ENCODE results near the gene EPHB1.
"Not testable (repeated sequence)": the region's sequence is repeated elsewhere in the genome, so short reads cannot be mapped to it uniquely, and the experiment has no call there.

EPHB1 gene

GRCh38 chr3:135097276-135097946 lies 302.4 kb downstream of the EPHB1 start:
- DNase-seq = no peak

GRCh38 chr3:135099734-135100355 lies 304.8 kb downstream of the EPHB1 start:
- no peak for DNase-seq

DNA sequence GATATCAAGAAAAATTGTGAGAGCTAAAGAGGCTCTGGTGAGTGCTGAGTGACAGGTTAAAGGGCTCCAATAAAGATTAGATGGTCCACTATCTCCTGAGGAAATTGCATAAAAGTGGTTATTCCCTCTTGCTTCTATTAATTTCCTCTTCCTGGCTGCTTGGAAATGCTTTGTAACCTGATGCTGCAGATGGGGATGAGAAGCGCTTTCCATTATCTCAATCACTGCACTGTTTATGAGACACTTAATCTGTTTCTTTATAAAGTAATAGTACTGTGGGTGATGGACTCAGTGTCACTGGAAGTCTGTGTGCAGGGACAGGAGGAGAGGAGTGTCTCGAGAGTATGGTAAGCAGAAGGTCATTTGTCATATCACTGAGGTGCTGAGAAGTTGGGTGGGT lies 305.3 kb downstream of the EPHB1 start:
- DNase-seq = no peak

DNA sequence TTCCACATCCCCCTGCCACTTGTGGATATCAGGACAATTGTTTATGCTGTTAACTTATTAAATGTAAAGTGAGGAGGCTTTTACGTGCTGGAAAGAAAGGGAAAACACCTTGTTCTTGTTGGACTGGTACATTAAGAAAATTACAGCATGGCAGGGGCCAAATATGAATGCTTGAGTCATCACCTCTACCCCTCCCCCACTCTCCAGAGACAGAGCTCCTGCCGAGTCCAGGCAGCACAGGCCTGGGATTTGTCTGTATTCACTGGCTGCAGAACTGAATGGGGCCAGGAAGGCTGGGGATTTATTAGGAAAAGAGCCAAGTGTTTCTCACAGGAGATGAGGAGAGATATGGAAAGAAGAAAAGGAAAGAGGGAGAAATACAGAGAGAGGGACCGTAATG lies 308.9 kb downstream of the EPHB1 start:
- DNase-seq = no peak

DNA sequence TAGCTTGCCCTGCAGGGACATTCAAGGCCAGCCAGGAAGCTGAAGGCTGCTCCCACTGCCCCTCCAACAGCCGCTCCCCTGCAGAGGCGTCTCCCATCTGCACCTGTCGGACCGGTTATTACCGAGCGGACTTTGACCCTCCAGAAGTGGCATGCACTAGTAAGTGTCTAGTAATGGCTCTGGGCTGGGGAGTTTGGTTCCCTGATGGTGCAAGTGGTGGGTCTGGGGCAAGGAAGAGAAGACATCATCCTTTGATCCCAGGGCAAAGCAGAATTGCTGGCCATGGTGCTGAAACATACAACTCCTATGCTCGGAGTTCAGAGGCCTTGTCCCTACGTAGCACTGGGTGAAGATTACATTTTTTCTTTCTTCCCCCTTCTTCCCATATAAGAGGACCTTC lies 311.4 kb downstream of the EPHB1 start:
- no peak for DNase-seq

DNA sequence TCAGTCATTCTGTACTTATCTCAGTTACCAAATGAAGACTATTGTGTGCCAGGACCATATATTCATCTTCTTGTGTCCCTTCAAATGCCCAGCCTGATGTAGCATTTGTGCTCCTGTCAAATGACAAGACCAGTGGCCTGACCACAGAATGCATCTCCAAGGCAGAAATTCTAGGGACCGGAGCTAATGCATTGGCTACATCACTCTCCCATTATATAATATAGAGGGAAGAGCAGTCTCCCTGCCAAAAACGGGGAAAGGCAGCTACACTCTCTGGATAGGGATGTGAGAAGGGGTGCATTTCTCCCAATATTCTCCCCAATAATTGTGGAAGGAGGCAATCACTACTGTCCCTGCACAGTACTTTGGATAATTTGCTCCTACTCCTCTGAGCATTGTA lies 312.0 kb downstream of the EPHB1 start:
- no peak for DNase-seq

- DNase-seq = no peak
Observed at GRCh38 chr3:135109681-135110080, 314.6 kb downstream of the EPHB1 start.

DNA sequence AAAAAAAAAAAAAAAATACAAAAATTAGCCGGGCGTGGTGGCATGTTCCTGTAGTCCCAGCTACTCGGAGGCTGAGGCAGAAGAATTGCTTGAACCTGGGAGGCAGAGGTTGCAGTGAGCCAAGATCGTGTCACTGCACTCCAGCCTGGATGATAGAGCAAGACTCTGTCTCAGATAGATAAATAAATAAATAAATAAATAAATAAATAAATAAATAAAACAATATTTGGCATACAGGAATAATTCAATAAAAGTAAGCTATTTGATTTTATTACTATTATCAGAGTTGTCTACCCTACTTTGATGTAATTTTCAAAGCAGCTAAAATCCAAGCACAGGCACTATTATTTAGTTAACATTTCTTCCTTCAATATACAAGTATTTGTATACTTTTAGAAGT lies 319.5 kb downstream of the EPHB1 start:
- not testable (repeated sequence) for DNase-seq

DNA sequence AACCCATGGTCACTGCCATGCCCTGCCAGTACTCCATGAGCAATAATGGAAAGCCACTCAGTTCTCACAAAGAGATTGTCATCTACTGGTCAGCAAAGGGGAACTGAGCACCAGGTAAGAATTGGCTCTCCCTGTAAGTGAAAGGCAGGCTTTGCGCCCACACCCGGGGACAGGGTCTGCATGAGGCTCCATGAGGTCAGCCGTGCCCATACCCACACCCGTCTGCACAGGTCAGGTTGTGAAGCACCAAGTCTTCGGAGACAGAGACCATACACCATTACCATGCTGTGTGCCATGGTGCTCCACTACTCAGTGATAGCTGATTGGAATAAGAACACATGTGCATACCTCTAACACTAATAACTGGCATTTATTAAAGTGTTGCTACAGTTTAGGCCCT lies 322.9 kb downstream of the EPHB1 start:
- DNase-seq = no peak

DNA sequence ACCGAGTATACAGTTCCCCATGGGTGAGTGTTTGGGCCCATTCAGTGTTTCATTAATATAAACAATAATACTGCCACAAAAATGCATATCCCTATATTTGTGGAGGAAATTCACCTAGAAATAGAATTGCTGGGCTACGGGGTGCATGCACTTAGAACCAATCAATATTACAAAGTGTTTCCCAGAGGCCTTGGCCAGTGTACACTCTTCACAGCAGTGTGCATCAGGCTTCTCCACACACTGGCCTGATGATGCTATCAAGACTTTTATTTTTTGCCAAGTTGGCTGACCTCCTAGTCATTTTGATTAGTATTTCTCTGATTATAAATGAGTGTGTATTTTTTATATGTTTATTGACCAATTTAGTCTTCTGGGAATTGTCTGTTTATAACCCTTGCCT lies 323.7 kb downstream of the EPHB1 start:
- no peak for DNase-seq

DNA sequence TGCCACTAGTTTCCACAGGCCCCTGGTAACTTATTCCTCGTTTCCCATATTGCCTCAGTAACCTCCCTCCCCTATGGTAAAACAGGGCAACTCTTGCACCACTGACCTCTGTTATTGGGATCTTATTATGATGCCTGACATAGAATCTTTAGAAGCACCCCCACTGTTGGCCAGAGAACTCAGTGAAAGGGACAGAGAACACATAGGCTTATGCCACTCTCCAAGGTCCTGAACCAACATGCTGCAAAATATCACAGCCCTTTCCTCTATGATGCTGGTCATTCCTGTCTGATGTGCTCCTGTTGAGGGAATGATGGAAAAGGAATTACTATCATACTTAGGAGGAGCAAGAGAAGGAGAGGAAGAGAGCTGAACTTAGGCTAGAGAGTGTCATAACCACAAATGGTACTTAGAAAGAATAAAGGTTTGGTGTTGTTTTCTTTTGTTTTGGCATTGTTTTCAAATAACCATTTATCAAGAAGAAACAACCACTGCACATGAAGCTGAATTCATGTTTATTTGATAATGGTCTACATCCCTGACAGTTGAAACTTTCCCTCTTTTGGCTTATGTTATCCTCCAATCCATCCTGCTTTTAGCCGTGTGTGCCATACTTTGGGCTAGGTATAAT lies 330.2 kb downstream of the EPHB1 start:
- DNase-seq = no peak

DNA sequence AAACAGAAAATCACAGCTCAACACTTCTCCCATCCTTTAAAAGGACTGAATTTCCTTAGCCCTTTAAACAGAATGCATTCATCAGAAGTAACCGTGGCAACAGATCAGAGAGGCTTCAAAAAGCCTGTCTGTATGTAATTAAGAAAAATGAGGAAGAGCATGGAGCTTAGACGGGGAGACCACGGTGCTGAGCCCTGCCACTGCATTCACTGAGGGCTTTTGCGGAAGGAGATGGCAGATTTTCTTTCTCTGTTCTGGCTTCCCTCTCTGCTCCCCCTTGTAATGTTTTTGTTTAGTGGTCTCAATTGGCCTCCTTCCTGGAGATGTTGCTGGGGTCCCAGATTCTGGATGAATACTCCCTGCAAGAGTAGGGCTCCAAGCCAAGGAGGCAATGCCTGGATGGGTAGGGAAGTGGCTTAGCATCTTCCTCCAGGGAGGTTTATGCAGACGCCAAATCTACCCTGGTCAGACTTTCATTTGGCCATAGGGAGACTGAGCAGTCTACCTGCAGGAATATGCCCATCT lies 332.9 kb downstream of the EPHB1 start:
- no peak for DNase-seq

DNA sequence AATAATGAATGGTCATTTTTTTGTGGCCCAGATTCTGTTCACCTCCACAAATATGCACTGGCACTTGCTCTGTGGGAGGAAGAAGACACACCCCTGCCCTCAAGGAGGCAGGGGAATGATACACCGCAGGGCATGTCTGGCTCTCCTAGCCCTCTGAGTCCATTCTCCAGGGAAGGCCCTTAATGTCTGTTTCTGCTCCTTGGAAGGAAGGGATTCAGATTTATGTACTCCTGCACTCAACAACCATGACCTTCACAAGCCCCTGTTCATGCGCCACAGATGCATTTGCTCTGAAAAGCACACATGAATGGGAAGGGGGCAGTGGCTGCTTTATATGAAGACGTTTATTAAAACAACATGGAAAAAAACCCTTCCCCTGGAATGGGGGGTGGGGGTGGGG lies 333.8 kb downstream of the EPHB1 start:
- no peak for DNase-seq

DNA sequence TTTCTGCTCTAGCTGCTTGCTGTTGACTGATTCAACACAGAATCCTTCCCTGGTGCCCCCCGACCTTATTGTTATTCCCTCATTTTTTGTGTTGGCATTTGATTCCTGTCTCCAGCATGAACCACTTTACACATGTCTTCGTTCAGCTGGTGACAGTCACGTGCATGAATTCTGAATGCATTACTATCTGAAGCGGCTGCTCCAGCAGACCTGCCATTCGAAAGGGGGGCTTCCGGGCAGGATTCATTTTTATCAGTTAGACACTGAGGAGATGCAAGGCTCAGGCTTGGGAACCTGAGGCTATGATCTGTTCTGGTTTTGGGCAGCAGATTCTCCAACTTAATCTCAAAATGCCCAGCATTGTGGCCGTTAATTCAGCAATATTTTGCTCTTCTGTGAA lies 336.2 kb downstream of the EPHB1 start:
- DNase-seq = no peak

GRCh38 chr3:135133905-135134683 lies 339.0 kb downstream of the EPHB1 start:
- DNase-seq = no peak

- no peak for DNase-seq
Observed at GRCh38 chr3:135134684-135135075, 339.6 kb downstream of the EPHB1 start.

- DNase-seq = no peak
Observed at GRCh38 chr3:135135445-135135844, 340.4 kb downstream of the EPHB1 start.

DNA sequence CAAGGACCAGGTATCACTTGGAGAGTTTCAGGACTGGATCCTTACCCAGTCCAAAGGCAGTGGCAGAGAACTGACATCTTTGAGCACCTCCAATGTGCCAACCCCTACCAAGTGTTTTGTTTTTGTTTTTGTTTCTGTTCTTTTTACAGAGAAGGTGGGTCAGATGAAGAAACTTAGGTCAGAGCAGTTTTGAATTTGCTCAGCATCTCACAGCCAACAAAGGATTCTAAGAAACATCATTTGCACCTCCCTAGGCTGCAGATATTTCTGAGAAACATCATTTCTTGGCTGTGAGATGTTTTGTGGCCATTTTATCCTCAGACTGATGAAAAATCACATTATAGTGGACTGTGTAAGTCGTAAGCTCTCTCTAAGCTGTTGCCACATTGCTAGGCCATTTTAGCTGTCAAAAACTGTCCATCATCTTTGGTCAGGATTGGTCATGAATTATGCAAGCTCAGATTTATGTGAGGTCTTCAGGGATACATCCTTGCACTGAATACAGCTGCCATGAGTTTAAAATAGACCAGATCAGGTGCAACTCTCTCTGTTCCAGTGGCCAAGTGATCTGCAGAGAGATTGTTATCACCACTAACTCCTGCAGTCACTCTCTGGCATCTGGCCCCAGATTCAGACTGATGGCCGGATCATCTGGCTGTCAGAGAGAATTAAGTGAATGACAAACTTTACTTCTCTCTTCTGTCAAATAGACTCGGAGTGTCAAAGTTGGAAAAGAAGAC lies 341.5 kb downstream of the EPHB1 start:
- DNase-seq = no peak

DNA sequence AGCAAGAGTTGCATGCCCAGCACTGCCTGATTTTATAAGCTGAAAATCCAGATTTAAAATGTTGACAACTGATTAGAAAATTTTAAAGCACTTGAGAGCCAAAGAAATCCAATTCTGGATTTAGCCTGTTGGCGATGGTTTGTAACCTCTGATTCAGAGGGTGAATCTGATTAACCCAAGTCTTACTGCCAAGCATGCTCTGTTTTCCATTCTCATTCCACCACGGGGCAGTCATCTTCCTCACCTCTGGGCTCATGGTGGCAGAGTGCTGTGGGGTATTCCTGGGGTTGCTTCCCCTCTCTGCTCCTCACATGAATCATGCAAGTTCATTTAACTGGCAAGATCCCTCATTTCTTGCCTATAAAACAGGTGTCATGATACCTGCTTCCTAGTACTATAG lies 342.2 kb downstream of the EPHB1 start:
- no peak for DNase-seq

DNA sequence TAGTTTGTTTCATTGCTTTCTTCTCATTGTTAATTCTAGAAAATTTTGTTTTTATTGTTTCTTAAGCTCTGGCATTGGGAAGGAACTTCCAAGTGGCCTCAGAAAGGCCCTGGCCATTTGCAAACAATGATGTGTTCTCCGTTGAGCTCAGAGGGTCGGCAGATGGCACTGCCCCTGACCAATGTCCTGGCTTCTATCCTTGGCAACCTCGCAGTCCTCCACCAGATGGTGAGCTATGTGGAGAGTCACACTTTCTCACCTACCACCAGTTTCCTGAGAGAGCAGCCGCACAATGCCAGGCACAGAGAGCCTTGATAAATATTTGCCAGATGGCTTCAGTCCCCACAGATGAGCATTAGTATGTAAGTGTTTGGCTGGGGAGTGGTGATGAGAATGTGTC lies 343.7 kb downstream of the EPHB1 start:
- DNase-seq = no peak

DNA sequence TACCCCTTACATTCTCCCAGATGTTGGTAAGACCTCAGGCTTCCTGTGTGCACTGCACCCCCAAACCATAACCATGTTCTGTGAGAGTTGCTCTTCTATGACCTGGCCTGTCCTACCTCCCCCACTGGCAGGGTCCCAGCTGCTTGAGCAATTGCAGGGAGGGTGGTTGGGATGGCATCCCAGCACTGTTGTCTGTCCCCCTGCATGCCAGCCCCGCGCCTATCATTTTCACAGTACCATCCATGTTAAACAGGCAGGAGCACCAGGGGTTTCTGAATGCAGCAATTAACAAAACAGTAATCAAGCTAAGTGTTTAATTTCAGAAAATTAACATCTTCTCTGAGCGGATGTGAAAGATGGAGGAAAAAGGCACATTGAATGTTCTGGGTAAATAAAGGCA lies 345.5 kb downstream of the EPHB1 start:
- DNase-seq = no peak

DNA sequence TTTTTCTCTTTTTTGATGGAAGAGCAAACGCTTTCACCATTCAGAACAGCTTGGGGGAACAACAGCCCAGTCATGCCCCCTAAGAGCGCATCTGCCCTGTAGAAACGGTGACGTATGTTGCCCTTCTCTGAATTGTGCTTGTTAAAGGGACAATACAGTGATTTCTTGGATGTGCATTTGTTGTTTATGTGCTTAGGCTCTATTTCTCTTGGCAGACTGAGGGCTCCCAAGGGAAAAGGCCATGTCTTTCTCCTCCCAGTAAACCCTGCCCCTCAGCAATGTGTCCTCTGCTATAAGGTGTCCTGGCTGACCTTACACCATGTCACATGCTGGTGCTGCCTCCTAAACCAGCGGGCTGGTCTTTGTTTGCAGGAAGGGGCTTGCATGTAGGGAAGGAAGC lies 346.1 kb downstream of the EPHB1 start:
- no peak for DNase-seq

- no peak for DNase-seq
Observed at GRCh38 chr3:135141672-135142071, 346.6 kb downstream of the EPHB1 start.

Data from stimulated activated CD4-positive, alpha-beta T cell treated with anti-CD3 and anti-CD28 coated beads, Interleukin-1b, Interleukin-23, amount 100 ng/mL, for 48 hours (primary cell).